K562 (cell line): ENCODE data around the gene RPL14. TPM values are rescaled to one million over a fixed set of nuclear protein-coding genes. Genes with fewer than 3 reads are reported as not detected.
A peak's percentile ranks its signal among the peaks of the same experiment; 100 is the strongest.

Experiments
- ESRRA ChIP-seq: fragments of 450-650 bp; IDR thresholded peaks from 2 replicates; pipeline ENCODE4 v1.6.1; 2014; ENCODE audit warnings: low read depth, mild to moderate bottlenecking, moderate library complexity, borderline replicate concordance
- EWSR1 ChIP-seq: fragments of 450-650 bp; IDR thresholded peaks from 2 replicates; pipeline ENCODE4 v1.6.1; 2018; ENCODE audit warnings: borderline replicate concordance, mild to moderate bottlenecking, low read depth, moderate library complexity; ENCODE audit not compliant: partially characterized antibody
- FOXJ2 ChIP-seq: fragments of 200-800 bp; sonication (Bioruptor generic); IDR thresholded peaks from 2 replicates; pipeline ENCODE4 v1.6.1; 2016; ENCODE audit warnings: missing genetic modification characterization, missing compliant biosample characterization
- KDM2B ChIP-seq: fragments of 250-450 bp; sonication (Bioruptor Pico); IDR thresholded peaks from 2 replicates; pipeline ENCODE4 v1.8.0; 2021; ENCODE audit warnings: mild to moderate bottlenecking, moderate library complexity
- LARP7 ChIP-seq: fragments of 450-650 bp; IDR thresholded peaks from 2 replicates; pipeline ENCODE4 v1.6.1; 2016
- POLR3G ChIP-seq: IDR thresholded peaks from 2 replicates; pipeline ENCODE4 v1.6.1; 2011; ENCODE audit not compliant: insufficient read length, insufficient replicate concordance; ENCODE audit errors: extremely low read depth
- STAT5B ChIP-seq: fragments of 250-450 bp; sonication (Bioruptor Pico); IDR thresholded peaks from 2 replicates; pipeline ENCODE4 v1.8.0; 2021; ENCODE audit warnings: mild to moderate bottlenecking, inconsistent platforms
- SUPT5H ChIP-seq: fragments of 450-650 bp; IDR thresholded peaks from 2 replicates; pipeline ENCODE4 v1.6.1; 2016
- ZNF232 ChIP-seq: sonication (generic); formaldehyde crosslinking; IDR thresholded peaks from 2 replicates; pipeline ENCODE4 v1.8.0; 2022; ENCODE audit warnings: mild to moderate bottlenecking, missing genetic modification reagents
- ZNF41 ChIP-seq: fragments of 250-450 bp; sonication (Bioruptor Pico); conservative IDR thresholded peaks from 2 replicates; pipeline ENCODE4 v1.4.0; 2020; ENCODE audit warnings: mild to moderate bottlenecking
- ZNF668 ChIP-seq: fragments of 250-450 bp; sonication (Bioruptor Pico); IDR thresholded peaks from 2 replicates; pipeline ENCODE4 v1.8.0; 2022; ENCODE audit warnings: mild to moderate bottlenecking, inconsistent platforms
- ZNF785 ChIP-seq: fragments of 250-450 bp; sonication (Bioruptor Pico); IDR thresholded peaks from 2 replicates; pipeline ENCODE4 v1.4.0; 2020; ENCODE audit warnings: mild to moderate bottlenecking
- polyA plus RNA-seq, 8 experiments: library from polyadenylated mRNA; depleted of rRNA in 4 of 8; stranded (reverse) in 5 of 8; unstranded in 3 of 8; fragments of >200 nt; fragmentation: Nextera tagmentation in 2 of 8; fragmentation: Illumina TruSeq in 1 of 8; extraction: Ambion mirVana in 2 of 8; extraction: Trizol in 1 of 8; gene quantifications; 2 replicates each; pipeline versions ENCODE4 v1.2.1 to v1.2.3, GENCODE V29; 2011 to 2014; ENCODE audit warnings: inconsistent platforms in 1 of 8, missing spikeins in 1 of 8
- total RNA-seq, 7 experiments: library from RNA; depleted of rRNA in 6 of 7; stranded (reverse); fragments of >200 nt in 6 of 7; fragmentation: Illumina TruSeq in 2 of 7; extraction: Trizol in 2 of 7; gene quantifications; 2 replicates each; pipeline versions ENCODE4 v1.2.1 to v1.2.3, GENCODE V29; 2011 to 2021; ENCODE audit warnings: low replicate concordance in 1 of 7
- TF ChIP-seq, protein P1 (sequence below): fragments of 450-650 bp; IDR thresholded peaks from 2 replicates; pipeline ENCODE4 v1.6.1; 2018; ENCODE audit not compliant: partially characterized antibody
- TF ChIP-seq, protein P2 (sequence below): fragments of 450-650 bp; IDR thresholded peaks from 2 replicates; pipeline ENCODE4 v1.6.1; 2016; ENCODE audit warnings: borderline replicate concordance
- TF ChIP-seq, protein P3 (sequence below): sonication (generic); formaldehyde crosslinking; IDR thresholded peaks from 2 replicates; pipeline ENCODE4 v1.8.1; 2023; ENCODE audit warnings: mild to moderate bottlenecking, missing genetic modification reagents, moderate library complexity
- TF ChIP-seq, protein P4 (sequence below): fragments of 250-450 bp; sonication (Bioruptor Pico); IDR thresholded peaks from 2 replicates; pipeline ENCODE4 v1.4.0; 2020; ENCODE audit warnings: mild to moderate bottlenecking, moderate library complexity
- TF ChIP-seq, protein P5 (sequence below): IDR thresholded peaks from 3 replicates; pipeline ENCODE4 v1.6.1; 2011; ENCODE audit warnings: borderline replicate concordance, mild to moderate bottlenecking; ENCODE audit not compliant: insufficient read length, insufficient read depth

RPL14 gene
- total and polyA plus RNA-seq, 9 of the 15 experiments (the other 6 are each of a cell fraction or from before 2014, with no cell fraction given), result 851 to 4,649 (median 2,133) TPM

DNA sequence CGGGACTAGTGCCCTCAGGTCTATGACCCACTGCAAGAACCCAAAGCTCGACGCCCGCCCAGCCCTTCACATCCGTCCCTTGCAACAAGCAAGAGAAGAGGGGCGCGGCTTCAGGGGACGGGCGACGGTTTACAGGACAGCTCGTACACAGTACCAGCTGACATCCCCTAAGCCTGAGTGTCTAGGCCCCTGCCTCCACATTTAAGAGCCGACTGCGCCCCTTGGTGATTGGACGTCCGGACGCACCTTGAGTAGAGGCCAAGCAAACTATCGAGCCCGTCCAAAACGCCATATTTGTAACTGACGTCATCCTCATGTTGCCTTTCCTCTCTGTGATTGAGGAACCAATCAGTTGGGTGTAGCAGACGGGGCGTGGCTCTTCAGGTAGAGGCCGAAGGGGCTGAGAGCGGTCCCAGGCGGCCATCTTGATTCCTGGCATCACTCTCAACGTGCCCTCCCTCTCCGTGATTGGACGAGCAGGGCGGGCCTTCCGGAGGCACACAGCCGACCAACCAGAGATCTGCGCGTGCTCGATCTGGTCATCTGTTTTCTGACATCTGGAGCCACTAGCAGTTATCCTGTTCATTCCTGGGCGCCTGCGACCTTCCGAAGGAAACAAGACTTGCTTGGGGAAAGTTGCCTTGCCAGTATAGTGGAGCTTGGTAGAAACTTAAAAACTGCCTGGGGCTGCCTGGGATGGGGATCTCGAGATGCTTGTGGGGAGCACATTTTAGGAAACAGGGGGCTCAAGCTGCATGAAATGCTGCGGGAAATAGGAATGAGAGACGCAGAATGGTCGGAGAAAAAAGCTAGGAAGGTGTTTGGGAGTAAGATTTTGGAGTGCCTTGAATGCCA, 4.0 kb upstream of the RPL14 start (continued):
- TF ChIP-seq, protein P1, sequence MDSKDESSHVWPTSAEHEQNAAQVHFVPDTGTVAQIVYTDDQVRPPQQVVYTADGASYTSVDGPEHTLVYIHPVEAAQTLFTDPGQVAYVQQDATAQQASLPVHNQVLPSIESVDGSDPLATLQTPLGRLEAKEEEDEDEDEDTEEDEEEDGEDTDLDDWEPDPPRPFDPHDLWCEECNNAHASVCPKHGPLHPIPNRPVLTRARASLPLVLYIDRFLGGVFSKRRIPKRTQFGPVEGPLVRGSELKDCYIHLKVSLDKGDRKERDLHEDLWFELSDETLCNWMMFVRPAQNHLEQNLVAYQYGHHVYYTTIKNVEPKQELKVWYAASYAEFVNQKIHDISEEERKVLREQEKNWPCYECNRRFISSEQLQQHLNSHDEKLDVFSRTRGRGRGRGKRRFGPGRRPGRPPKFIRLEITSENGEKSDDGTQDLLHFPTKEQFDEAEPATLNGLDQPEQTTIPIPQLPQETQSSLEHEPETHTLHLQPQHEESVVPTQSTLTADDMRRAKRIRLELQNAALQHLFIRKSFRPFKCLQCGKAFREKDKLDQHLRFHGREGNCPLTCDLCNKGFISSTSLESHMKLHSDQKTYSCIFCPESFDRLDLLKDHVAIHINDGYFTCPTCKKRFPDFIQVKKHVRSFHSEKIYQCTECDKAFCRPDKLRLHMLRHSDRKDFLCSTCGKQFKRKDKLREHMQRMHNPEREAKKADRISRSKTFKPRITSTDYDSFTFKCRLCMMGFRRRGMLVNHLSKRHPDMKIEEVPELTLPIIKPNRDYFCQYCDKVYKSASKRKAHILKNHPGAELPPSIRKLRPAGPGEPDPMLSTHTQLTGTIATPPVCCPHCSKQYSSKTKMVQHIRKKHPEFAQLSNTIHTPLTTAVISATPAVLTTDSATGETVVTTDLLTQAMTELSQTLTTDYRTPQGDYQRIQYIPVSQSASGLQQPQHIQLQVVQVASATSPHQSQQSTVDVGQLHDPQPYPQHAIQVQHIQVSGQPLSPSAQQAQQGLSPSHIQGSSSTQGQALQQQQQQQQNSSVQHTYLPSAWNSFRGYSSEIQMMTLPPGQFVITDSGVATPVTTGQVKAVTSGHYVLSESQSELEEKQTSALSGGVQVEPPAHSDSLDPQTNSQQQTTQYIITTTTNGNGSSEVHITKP, result peak; percentile 40
- TF ChIP-seq, protein P2, sequence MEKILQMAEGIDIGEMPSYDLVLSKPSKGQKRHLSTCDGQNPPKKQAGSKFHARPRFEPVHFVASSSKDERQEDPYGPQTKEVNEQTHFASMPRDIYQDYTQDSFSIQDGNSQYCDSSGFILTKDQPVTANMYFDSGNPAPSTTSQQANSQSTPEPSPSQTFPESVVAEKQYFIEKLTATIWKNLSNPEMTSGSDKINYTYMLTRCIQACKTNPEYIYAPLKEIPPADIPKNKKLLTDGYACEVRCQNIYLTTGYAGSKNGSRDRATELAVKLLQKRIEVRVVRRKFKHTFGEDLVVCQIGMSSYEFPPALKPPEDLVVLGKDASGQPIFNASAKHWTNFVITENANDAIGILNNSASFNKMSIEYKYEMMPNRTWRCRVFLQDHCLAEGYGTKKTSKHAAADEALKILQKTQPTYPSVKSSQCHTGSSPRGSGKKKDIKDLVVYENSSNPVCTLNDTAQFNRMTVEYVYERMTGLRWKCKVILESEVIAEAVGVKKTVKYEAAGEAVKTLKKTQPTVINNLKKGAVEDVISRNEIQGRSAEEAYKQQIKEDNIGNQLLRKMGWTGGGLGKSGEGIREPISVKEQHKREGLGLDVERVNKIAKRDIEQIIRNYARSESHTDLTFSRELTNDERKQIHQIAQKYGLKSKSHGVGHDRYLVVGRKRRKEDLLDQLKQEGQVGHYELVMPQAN, result peak; percentile 75
- TF ChIP-seq POLR3G, result no peak
- TF ChIP-seq, protein P3, sequence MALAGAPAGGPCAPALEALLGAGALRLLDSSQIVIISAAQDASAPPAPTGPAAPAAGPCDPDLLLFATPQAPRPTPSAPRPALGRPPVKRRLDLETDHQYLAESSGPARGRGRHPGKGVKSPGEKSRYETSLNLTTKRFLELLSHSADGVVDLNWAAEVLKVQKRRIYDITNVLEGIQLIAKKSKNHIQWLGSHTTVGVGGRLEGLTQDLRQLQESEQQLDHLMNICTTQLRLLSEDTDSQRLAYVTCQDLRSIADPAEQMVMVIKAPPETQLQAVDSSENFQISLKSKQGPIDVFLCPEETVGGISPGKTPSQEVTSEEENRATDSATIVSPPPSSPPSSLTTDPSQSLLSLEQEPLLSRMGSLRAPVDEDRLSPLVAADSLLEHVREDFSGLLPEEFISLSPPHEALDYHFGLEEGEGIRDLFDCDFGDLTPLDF (CRISPR knock-in tag), result peak; percentile 80
- no peak for TF ChIP-seq ZNF668 (CRISPR knock-in tag)
- TF ChIP-seq, protein P4, sequence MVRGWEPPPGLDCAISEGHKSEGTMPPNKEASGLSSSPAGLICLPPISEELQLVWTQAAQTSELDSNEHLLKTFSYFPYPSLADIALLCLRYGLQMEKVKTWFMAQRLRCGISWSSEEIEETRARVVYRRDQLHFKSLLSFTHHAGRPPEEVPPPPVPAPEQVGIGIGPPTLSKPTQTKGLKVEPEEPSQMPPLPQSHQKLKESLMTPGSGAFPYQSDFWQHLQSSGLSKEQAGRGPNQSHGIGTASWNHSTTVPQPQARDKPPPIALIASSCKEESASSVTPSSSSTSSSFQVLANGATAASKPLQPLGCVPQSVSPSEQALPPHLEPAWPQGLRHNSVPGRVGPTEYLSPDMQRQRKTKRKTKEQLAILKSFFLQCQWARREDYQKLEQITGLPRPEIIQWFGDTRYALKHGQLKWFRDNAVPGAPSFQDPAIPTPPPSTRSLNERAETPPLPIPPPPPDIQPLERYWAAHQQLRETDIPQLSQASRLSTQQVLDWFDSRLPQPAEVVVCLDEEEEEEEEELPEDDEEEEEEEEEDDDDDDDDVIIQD, result 0 out of 2 replicates have a peak, but pooled peaks have one; percentile 43
- peak; percentile 94 for TF ChIP-seq SUPT5H
- TF ChIP-seq ESRRA, result no peak
- no peak for TF ChIP-seq ZNF785
- no peak for TF ChIP-seq STAT5B (CRISPR knock-in tag)
- no peak for TF ChIP-seq ZNF232 (CRISPR knock-in tag)
- TF ChIP-seq KDM2B (CRISPR knock-in tag), result no peak
- TF ChIP-seq, protein P5, sequence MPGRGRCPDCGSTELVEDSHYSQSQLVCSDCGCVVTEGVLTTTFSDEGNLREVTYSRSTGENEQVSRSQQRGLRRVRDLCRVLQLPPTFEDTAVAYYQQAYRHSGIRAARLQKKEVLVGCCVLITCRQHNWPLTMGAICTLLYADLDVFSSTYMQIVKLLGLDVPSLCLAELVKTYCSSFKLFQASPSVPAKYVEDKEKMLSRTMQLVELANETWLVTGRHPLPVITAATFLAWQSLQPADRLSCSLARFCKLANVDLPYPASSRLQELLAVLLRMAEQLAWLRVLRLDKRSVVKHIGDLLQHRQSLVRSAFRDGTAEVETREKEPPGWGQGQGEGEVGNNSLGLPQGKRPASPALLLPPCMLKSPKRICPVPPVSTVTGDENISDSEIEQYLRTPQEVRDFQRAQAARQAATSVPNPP, result no peak
- TF ChIP-seq ZNF41 (CRISPR knock-in tag), result no peak
- no peak for TF ChIP-seq LARP7
- peak; percentile 90 for TF ChIP-seq FOXJ2
- no peak for TF ChIP-seq EWSR1
